B cell (primary cell): ENCODE measurements around the gene ACAP3. TPM values are rescaled to one million over a fixed set of nuclear protein-coding genes. Genes with fewer than 3 reads are reported as not detected.

ENCODE experiments used
- ATAC-seq: fragments of 200-7000 bp; cut with Tn5 transposase; one replicate; pipeline ENCODE4 v1.10.0; 2021; ENCODE audit warnings: low read depth, mild to moderate bottlenecking, moderate number of reproducible peaks, moderate library complexity
- CTCF ChIA-PET: fragments of 350-600 bp; sonication (Branson Sonifier 250); formaldehyde crosslinking; loops from one replicate; lab custom pipeline; 2021; ENCODE audit warnings: antibody characterized with exemption, inconsistent platforms; lab: Charles Lee
- POLR2A ChIA-PET: fragments of 350-600 bp; sonication (Branson Sonifier 250); formaldehyde crosslinking; loops from one replicate; lab custom pipeline; 2021; ENCODE audit warnings: antibody characterized with exemption; lab: Charles Lee
- DNase-seq: peaks from one replicate; pipeline ENCODE4 v3.0.0; 2013
- H2AFZ ChIP-seq: 2 replicates; pipeline ENCODE4 v1.6.1; 2012; ENCODE audit warnings: mild to moderate bottlenecking, low read depth, low read length; ENCODE audit not compliant: insufficient read depth, poor library complexity, severe bottlenecking
- H3K27ac ChIP-seq, 2 donors: 1 replicate in 1 of 2; 2 replicates in 1 of 2; pipeline ENCODE4 v1.5.1; 2012 to 2013; ENCODE audit warnings: low read length in 2 of 2, mild to moderate bottlenecking in 2 of 2, moderate library complexity in 1 of 2
- H3K27me3 ChIP-seq, 4 experiments: fragments of 200-600 bp in 1 of 4; sonication (generic) in 1 of 4; replicated peaks in 1 of 4; 1 replicate in 2 of 4; 2 replicates in 2 of 4; pipeline versions ENCODE4 v1.6.1 to v1.7.0; 2013 to 2016; ENCODE audit warnings: low read length in 3 of 4, mild to moderate bottlenecking in 2 of 4, mixed read lengths in 1 of 4, moderate library complexity in 1 of 4; ENCODE audit not compliant: insufficient read depth in 4 of 4, control insufficient read depth in 3 of 4; ENCODE audit errors: control extremely low read depth in 1 of 4
- H3K36me3 ChIP-seq, 2 experiments: replicated peaks in 1 of 2; 1 replicate in 1 of 2; 2 replicates in 1 of 2; pipeline versions ENCODE4 v1.6.1 to v1.7.1; 2013; ENCODE audit warnings: low read length in 1 of 2; ENCODE audit not compliant: insufficient read depth in 2 of 2, control insufficient read depth in 1 of 2; ENCODE audit errors: control extremely low read depth in 1 of 2, extremely low read depth in 1 of 2
- H3K4me1 ChIP-seq, 2 donors: fragments of 200-600 bp in 1 of 2; sonication (generic) in 1 of 2; 1 replicate in 1 of 2; 2 replicates in 1 of 2; pipeline versions ENCODE4 v1.5.1 to v1.6.1; 2013 to 2017; ENCODE audit warnings: low read length in 2 of 2; ENCODE audit not compliant: control insufficient read depth in 2 of 2, insufficient read depth in 2 of 2
- H3K4me2 ChIP-seq: replicated peaks from 2 replicates; pipeline ENCODE3; 2012; ENCODE audit warnings: mild to moderate bottlenecking, low read depth, low read length; ENCODE audit not compliant: poor library complexity, severe bottlenecking
- H3K4me3 ChIP-seq, 5 experiments: fragments of 200-600 bp in 1 of 5; sonication (generic) in 1 of 5; 1 replicate in 3 of 5; 2 replicates in 2 of 5; pipeline versions ENCODE4 v1.5.1 to v1.7.0; 2011 to 2016; ENCODE audit warnings: low read length in 4 of 5, mild to moderate bottlenecking in 4 of 5, low read depth in 2 of 5, control low read depth in 1 of 5, moderate library complexity in 1 of 5; ENCODE audit not compliant: insufficient read depth in 1 of 5; ENCODE audit errors: control extremely low read depth in 1 of 5, extremely low read depth in 1 of 5
- H3K79me2 ChIP-seq: fragments of 200-600 bp; sonication (generic); one replicate; pipeline ENCODE4 v1.6.0; 2016; ENCODE audit warnings: low read length; ENCODE audit not compliant: control insufficient read depth, insufficient read depth
- H3K9ac ChIP-seq: fragments of 200-600 bp; sonication (generic); 2 replicates; pipeline ENCODE4 v1.6.1; 2017; ENCODE audit warnings: mild to moderate bottlenecking, low read length, moderate library complexity
- H3K9me3 ChIP-seq, 3 donors: one replicate each; pipeline versions ENCODE4 v1.6.1 to v1.7.1; 2013; ENCODE audit warnings: low read length in 2 of 3; ENCODE audit not compliant: control insufficient read depth in 2 of 3, insufficient read depth in 1 of 3; ENCODE audit errors: control extremely low read depth in 1 of 3
- H4K20me1 ChIP-seq: 2 replicates; pipeline ENCODE4 v1.6.0; 2012; ENCODE audit warnings: mild to moderate bottlenecking, low read length; ENCODE audit not compliant: insufficient read depth, control insufficient read depth, poor library complexity, severe bottlenecking
- H3K27ac Mint-ChIP-seq: one replicate; pipeline ENCODE4 v1.8.0; 2021; ENCODE audit warnings: mixed read lengths
- H3K27me3 Mint-ChIP-seq: one replicate; pipeline ENCODE4 v1.8.0; 2021; ENCODE audit warnings: mixed read lengths
- H3K4me1 Mint-ChIP-seq: one replicate; pipeline ENCODE4 v1.8.0; 2021; ENCODE audit warnings: mixed read lengths
- H3K4me3 Mint-ChIP-seq: one replicate; pipeline ENCODE4 v1.8.0; 2021; ENCODE audit warnings: mixed read lengths
- H3K9me3 Mint-ChIP-seq: one replicate; pipeline ENCODE4 v1.8.0; 2022; ENCODE audit warnings: mixed read lengths; ENCODE audit not compliant: insufficient read depth
- EZH2 ChIP-seq: IDR thresholded peaks from 2 replicates; pipeline ENCODE4 v1.6.1; 2012; ENCODE audit warnings: borderline replicate concordance, low read depth, mild to moderate bottlenecking, moderate library complexity, low read length; ENCODE audit not compliant: insufficient read depth, poor library complexity, severe bottlenecking
- WGBS: methylation state at CpG from one replicate; pipeline ENCODE4 v1.1.5; 2013; ENCODE audit warnings: missing lambda C conversion rate; ENCODE audit not compliant: insufficient coverage; 5-methylcytosine and 5-hydroxymethylcytosine counted together
- intact Hi-C: fragments of 100-400 bp; cut with micrococcal nuclease; formaldehyde crosslinking; loops from one replicate; pipeline ENCODE4 v1.10.0; 2022
- polyA plus RNA-seq: library from polyadenylated mRNA; depleted of rRNA; stranded (reverse); fragments of >200 nt; gene quantifications from 2 replicates; pipeline ENCODE4 v1.2.3, GENCODE V29; 2012
- total RNA-seq, 2 donors: library from RNA; stranded (reverse); fragments of 120-200 nt in 1 of 2; gene quantifications; 1 replicate in 1 of 2; 2 replicates in 1 of 2; pipeline versions ENCODE4 v1.2.3 to v1.2.4, GENCODE V29; 2013 to 2022
- TF ChIP-seq, protein P1 (sequence below): fragments of 200-600 bp; IDR thresholded peaks from one replicate; pipeline ENCODE4 v1.8.0; 2022; ENCODE audit warnings: antibody characterized with exemption, mild to moderate bottlenecking

ACAP3 gene
- total and polyA plus RNA-seq, 2 donors (not counting 1 experiment from before 2014, with no cell fraction given) = 40.7 to 124 TPM

DNA sequence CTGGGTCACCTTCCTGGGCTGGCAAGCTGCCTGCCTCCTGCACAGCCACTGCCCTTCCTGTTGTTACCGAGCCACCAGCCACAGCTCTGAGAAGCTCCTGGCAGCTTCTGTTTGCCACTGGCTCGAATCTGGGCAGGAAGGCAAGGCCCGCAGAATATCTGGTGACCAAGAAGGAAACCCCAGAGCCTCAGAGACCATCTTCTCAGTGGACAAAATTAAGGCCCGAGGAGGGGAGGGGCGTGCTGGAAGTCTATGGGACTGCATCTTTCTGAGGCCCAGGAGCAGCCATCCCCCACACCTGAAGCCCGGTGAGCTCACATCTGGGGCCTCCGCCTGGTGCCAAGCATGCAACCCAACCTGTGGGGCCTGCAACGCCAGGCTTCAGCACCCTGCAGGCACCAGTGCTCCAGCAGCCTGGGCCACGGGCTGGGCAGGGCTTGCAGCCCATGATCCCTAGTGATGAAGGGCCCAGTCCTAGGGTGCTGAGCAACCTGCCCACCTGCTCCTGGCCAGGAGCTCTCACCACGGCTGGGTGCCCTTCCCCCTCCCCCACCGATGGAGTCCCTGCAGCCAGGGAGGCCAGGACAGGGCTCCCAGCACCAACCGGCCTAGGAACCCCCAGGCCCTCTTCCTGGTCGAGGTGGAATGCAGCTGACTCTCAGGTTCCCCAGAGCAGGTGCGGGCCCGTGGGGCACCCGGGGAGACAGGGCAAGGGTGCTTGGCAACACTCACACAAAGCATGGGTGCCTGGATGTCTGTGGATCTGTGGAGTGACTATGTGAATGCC lies 17.8 kb upstream of the ACAP3 start:
- Histone ChIP-seq H3K79me2 (peaks cover 48% of the 10 kb centered on the region), H3K27me3 (no peaks in the 10 kb centered on the region), H3K9ac (peak overlapping the region; percentile 95), H3K27ac (peak overlapping the region; percentile 10 to 75), H3K9me3 (peaks cover 0 to 10% (median 0%) of the 10 kb centered on the region in 3 donors), H3K4me1 (peaks cover 20 to 37% of the 10 kb centered on the region in 2 donors), H3K36me3 (peaks cover 0 to 6% of the 10 kb centered on the region in 2 experiments), H3K4me3 (peak overlapping the region in 4 of 5 experiments; percentile 61 to 84 (median 79)), H4K20me1 (peaks cover 44% of the 10 kb centered on the region), H2AFZ (peak overlapping the region; percentile 84), H3K4me2 (peak overlapping the region; percentile 99)
- no peak for ATAC-seq
- TF ChIP-seq EZH2 = no peak
- TF ChIP-seq, protein P1, sequence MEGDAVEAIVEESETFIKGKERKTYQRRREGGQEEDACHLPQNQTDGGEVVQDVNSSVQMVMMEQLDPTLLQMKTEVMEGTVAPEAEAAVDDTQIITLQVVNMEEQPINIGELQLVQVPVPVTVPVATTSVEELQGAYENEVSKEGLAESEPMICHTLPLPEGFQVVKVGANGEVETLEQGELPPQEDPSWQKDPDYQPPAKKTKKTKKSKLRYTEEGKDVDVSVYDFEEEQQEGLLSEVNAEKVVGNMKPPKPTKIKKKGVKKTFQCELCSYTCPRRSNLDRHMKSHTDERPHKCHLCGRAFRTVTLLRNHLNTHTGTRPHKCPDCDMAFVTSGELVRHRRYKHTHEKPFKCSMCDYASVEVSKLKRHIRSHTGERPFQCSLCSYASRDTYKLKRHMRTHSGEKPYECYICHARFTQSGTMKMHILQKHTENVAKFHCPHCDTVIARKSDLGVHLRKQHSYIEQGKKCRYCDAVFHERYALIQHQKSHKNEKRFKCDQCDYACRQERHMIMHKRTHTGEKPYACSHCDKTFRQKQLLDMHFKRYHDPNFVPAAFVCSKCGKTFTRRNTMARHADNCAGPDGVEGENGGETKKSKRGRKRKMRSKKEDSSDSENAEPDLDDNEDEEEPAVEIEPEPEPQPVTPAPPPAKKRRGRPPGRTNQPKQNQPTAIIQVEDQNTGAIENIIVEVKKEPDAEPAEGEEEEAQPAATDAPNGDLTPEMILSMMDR = no peak
- DNase-seq = no peak
- intact Hi-C loops = no loop called here
- no peaks in the 10 kb centered on the region for H3K9me3 Mint-ChIP-seq
- H3K27ac Mint-ChIP-seq = peak overlapping the region; percentile 46
- peak overlapping the region; percentile 76 for H3K4me3 Mint-ChIP-seq
- no peaks in the 10 kb centered on the region for H3K27me3 Mint-ChIP-seq
- WGBS = 39% methylated on average over 15 of the region's 16 CpGs
- POLR2A ChIA-PET = interaction anchor here (0.5 kb wide), 1 partner anchor 292 kb away, joined by 11 read pairs; no protein-coding TSS in a partner anchor
- H3K4me1 Mint-ChIP-seq = peaks cover 33% of the 10 kb centered on the region
- CTCF ChIA-PET = interaction anchor here (0.8 kb wide), 1 partner anchor 47 kb away, joined by 3 read pairs; no protein-coding TSS in a partner anchor
